ENCODE measurements around the gene CD151.
A peak's percentile ranks its signal among the peaks of the same experiment; 100 is the strongest.

The CD151 gene

DNA sequence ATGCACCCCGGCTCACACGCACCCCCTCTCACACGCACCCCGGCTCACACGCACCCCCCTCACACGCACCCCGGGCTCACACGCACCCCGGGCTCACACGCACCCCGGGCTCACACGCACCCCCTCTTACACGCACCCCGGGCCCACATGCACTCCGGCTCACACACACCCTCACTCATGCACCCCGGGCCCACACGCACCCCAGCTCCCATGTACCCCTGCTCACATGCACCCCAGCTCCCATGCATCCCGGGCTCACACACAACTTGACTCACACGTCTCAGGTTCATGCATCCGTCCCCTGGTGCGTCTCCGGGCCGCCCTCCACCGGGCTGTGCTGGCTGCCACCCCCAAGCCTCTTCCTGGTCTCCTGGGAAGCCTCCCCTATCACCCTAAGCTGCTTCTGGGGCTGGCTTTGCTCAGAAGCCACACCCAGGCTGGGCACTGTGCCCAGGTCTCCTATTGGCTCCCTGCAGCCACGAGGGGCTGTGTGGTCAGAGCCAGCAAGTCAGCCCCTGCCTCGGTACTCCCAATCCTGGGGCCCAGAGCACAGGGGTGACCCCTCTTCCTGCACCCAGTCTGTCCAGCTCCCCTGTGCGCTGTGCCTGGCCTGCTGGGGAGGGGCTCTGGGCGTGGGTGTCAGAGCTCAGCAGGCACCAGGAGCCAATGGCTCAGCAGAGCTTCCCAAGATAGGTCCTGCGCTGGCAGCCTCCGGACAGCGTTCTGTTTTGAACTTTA, 26.8 kb downstream of the CD151 start:
- DNase-seq: peak; percentile 64

DNA sequence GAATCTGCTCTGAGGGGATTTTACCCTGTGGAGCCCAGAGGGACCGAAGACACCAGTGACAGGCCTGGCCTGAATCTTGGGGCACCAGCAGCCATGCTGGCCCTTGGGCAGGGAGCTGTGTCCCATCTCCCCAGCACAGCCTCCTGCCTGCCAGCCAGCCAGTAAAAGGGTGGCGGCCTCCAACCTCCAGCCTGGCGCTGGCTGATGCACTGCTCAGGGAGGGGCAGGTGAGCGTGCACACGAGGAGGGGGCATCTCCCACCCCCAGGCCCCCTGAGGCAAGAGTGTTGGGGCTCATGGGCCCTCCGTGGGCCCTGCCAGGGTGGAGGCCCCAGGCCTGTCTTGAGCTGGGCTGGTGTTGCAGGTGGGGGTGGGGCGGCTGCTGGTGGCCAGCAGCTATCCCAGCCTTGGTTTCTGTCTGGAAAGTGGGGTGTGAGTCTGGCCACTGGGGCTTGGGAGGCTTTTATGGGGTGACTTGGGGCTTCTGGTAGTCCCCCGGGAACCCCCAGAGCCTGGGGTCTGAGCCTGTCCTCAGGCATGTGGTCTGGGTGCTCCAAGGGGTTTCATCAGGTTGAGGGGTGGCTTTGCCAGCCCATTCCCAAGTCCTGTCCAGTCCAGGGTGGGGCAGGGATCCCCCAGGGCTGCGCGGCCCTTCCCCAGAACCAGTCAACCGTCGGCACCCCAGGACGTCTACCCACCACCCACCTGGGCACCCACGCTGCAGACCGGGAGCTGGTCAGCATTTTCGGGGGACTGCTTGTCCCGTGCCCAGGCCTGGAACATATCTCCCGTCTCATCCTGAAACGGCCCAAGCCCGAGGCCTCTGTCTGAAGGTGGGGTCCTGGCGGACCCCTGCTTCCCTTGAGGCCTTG, 27.7 kb downstream of the CD151 start:
- DNase-seq: no peak

DNA sequence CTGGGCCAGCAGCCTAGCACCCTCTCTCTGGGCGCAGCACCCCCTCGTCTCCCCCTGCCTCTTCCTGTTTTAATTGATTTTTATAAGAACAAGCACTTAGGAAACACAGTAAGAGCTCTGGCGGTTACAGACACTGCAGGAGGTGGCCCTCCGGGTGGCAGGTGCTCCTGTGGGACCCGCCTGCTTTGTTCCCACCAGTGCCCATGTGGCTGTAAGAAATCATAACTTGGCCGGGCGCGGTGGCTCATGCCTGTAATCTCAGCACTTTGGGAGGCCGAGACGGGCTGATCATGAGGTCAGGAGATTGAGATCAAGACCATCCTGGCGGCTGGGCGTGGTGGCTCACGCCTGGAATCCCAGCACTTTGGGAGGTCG, 28.3 kb downstream of the CD151 start:
- no peak for DNase-seq

DNA sequence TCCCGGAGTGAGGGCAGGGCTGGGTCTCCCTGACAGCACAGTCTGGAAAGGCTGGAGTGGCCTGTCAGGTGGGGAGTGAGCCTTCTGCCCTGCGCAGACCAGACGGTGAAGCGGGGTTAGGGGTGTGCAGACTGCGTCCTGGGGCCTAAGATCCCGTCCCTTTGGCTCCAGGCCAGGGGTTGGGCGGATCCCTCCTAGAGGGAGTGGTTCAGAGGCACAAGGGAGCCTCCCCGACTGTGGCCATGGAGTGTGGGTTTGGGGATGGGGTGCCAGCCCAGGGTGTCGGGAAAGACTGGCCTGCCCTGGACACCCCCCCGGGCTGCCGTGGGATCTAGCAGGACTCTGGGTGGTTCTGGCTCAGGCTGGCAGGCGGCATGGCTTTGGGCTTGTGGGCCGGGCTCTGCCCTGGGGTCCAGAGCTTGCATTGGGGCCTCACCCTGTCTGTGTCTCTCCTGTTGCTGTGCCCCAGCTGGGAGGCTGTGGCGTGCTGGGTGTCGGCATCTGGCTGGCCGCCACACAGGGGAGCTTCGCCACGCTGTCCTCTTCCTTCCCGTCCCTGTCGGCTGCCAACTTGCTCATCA, 29.4 kb downstream of the CD151 start:
- DNase-seq: no peak

DNA sequence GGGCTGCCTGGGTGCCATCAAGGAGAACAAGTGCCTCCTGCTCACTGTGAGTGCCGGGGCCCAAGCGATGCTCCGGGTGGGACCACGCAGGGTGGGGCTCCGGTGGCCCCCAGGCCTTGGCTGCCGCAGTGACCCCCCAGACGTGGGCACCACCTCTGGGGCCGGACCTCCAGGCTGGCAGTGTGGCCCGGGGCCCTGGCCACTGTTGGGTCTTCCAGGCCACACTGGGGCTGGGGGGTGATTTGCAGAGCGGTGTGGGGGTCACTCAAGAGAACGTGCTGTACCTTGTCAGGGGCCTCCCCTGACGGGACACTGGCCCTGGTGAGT, 29.9 kb downstream of the CD151 start:
- DNase-seq: no peak

DNA sequence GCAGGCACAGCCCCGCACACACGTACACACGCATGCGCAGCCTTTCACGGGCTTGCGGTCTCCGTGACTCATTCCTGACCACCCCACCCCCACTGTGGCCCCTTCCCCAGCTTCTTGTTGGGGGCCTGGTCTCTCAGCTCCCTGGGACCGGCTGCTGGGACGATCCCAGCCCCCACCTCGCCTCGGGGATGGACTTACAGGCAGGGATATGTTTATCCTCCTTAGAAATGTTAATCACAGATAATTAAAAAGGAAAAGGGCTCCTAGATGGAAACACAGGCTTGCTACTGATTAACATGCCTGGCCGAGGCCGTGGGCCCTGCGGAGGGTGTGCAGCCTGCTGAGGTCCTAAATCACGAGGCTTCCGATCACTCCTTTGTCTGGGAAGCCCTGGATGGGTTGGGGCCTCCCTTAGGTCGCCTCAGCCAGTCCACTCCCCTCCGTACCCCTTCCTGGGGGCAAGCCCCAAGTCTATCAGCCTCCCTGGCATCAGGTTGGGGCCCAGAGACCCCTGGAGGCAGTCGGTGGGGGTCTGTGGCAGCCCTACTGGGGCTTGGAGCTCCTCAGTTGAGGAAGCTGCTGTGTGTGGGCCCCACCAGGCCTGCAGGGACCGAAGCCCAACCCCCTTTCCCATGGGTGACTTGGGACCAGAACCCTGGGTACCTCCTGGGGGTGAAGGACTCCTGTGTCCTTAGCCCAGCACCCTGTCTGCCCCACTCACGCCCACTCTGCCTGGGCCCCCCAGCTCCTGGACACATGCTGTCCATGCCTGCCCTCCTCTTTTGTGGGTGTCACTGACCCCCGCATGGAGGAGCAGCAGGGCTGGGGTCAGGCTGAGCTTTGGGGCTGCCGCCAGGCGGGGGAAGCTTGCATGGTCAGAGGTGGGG, 30.5 kb downstream of the CD151 start:
- no peak for DNase-seq

DNA sequence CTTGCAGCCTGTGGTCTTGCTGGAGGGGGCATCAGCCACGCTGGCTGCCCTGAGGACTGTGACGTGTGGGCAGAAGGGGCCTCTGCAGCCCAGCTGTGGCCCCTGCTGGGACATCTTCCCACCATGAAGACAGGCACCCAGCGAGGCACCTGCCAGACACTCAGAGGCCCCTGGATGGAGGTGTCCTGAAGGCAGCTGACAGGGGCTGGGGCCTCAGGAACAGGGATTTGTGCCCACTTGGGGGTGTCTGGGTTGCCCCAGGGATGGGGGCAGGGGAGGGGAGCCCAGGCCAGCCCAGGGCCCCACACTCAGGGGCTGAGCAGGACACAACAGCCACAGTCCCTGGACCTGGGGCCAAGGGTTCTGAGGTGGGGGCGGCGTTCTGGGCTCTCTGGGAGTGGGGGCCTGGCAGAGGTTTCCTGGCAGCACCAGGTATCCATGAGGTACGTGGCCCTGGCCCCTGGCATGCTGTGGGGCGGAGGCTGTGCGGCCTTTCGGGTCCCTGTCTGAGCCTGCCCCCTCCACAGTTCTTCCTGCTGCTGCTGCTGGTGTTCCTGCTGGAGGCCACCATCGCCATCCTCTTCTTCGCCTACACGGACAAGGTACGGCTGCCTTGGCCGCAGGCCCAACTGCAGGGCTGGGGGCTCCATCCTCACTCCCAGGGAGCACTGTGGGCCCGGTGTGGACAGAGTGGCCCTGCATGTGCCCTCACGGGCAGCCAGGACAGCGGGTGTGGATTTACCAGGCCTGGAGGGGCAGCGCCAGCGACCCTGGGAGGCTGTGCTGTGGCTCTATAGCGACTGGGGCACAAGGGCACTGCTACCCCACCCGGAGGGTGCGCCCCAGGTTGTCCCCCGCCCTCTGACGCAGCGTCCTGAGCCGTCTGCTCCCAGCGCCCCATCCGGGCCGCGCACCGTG, 31.4 kb downstream of the CD151 start:
- DNase-seq: no peak

DNA sequence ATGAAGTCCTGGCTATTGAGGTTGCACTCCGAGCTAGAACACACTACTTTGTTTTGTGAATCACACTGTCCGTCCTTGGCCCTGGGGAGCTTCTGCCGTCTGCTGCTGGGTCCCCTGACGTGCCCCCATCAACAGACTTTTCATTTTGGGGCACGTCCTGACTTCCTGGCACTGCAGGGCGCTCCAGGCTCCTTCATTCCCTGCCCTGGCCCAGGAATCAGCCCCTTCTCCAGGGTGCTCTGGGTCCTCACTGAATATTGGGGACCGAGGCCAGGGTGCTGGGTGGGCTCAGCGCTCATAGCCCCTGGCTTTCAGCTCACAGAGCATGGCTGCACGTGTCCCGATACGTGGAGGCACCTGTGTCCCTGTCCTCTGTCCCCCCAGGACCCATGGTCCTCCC, 32.1 kb downstream of the CD151 start:
- DNase-seq: no peak

DNA sequence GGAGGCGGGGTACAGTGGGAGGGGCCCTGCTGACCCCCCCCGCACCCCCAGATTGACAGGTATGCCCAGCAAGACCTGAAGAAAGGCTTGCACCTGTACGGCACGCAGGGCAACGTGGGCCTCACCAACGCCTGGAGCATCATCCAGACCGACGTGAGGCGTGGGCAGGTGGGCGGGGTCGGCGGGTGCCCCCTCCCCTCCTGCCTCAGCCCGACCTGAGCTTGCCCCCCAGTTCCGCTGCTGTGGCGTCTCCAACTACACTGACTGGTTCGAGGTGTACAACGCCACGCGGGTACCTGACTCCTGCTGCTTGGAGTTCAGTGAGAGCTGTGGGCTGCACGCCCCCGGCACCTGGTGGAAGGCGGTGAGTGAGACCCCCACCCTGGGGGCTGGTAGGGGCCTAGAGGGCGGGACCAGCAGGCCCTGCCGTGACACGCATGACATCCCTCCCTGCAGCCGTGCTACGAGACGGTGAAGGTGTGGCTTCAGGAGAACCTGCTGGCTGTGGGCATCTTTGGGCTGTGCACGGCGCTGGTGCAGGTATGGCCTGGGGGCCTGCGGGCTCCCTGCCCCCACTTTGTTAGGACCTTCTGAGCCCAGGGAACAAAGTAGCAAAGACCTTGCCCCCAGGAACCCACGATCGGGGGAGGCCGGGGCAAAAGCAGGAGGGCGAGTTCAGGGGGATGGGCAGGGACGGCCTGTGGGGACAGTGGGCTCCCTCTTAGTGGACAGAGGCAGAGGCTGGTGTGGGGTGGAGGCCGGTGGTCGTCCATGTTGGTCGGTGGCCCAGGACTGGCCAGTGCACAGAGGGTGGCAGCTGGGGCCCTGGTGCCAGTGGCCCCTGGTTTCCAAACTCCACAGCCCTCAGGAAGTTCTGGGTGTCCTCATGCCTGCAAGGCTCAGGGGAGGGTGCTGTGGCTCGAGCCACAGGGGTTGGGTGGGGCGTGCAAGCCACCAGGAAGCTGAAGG, 33.0 kb downstream of the CD151 start:
- no peak for DNase-seq

DNA sequence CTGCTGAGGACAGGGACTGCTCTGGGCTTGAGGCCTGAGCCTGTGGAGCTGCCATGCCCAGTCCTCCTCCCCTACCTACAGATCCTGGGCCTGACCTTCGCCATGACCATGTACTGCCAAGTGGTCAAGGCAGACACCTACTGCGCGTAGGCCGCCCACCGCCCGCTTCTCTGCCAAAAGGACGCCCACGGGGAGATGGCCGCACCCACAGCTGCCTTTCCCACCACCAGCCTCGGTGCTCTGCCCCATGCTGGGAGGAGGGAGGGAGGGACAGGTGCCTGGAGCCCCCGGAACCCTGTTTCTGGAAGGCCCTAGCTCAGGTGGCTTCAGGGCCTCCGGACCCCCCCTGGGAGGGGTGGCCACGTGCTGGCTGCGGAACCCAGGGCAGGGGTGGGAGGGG, 33.7 kb downstream of the CD151 start:
- DNase-seq: no peak

DNA sequence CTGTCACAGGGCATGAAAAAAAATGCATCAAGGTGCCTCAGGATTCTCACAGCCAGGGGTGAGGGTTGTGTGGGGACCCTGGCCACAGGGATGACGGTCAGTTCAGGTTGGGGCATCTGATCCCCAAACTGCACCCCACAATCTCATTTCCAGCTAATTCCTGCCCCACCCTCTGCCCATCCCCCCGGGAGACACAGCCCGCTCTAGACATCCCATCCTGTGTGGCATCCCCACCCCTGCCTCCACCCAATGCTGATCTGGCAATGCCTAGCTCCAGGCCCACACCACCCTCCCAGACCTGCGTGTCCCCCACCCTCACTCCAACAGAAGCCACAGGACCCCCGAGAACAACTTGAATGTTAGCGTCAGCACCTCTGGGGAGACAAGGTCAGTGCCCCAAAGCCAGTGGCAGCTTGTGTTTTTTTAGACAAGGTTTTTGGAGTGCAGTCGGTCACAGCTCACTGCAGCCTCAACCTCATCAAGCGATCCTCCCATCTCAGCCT, 35.2 kb downstream of the CD151 start:
- DNase-seq: no peak

DNA sequence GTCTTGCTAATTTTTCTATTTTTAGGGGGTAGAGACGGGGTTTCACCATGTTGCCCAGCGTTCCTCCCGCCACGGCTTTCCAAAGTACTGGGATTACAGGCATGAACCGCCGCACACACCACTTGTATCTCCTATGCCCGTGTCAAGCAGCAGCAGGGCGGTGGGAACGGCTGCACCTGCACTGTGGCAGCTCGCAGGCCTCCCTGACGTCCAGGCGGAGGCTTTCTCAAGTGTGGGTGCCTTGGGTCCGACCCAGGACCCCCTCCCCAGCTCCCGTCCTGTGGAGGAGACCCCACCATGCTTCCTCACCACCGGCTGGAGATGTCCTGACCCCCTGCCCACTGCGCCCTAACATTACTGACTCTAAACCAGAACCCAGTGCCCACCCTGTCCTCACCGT, 35.6 kb downstream of the CD151 start:
- DNase-seq: no peak

DNA sequence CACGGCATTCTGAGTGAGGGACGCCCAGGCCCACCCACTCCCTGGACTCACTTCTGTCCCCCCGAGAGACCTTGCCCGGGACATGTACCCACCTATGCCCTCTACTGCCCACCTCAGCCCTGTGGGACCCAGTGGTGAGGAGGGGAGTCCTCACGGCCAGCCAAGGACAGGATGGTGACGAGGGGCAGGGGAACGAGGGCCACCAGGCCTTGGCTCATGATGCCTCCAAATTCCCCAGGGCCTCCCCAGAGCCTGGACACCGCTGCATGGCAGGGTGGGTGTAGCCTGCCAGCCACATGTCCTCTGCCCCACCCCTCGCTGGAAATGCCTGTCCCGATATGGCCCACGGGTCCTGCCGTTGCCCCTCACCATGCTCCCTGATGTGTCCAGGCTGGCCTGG, 36.0 kb downstream of the CD151 start:
- no peak for DNase-seq

DNA sequence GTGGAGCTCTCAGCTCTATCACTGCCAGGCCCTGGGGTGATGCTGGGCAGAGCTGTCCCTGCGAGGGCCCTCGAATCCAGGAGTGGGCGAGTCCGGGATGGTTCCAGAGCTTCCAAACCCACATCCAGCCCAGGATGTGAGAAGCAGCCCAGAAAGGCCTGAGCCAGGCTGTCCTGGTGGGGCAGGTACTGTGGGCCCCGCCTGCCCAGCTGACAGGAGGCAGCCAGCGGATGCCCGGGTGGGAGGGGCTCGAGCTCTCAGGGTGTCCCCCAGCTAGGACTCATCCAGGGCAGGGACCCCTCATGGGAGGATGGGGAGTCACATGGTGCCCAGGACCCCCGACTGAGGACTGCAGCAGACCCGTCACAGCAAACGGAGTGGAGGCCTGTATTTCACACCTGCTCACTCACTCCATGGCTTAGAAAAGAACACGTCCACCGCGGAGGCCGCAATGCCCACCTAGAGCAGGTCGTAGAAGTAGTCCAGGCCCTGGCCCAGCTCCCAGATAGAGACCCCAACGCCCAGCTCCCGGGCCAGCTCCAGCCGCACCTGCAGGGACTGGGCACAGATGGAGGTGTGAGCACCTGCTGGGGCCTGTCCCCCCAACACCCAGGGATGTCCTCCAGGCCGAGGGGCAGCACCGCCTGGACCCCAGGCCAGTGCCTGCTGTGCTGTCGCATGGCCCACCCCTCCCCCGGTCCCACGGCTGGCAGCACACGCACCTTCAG, 36.8 kb downstream of the CD151 start:
- no peak for DNase-seq

DNA sequence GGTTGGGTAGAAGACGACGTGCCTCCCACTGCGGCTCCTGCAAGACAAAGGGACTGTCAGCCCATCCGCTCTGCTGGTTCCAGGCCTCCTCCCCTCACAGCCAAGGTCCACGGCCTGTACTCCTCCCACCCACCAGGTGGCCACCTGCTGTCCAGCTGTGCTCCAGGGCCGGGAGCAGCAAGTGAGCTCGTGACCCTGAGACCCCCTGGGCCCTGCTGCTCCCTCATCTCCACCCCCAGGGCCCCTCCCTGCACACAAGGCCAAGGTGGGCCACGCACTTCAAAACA, 37.3 kb downstream of the CD151 start:
- DNase-seq: no peak

DNA sequence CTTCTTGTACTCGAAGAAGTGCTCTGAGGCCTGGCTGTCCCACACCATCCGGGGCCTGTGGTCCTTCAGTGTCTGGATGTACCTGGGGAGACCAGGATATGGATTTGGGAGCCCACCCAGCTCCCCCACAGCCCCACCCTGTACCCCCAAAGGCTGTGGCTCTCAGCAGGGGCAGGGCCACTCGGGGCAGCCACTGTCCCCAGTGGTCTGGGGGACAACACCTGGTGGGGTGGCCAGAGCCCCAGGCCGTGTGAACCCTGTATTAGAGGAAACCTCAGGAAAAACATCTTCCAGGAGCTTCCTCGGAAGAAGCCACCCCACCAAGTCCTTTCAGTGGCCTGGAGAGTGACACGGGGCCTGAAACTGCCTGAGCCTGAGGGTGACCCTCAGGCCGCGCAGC, 37.7 kb downstream of the CD151 start:
- no peak for DNase-seq

DNA sequence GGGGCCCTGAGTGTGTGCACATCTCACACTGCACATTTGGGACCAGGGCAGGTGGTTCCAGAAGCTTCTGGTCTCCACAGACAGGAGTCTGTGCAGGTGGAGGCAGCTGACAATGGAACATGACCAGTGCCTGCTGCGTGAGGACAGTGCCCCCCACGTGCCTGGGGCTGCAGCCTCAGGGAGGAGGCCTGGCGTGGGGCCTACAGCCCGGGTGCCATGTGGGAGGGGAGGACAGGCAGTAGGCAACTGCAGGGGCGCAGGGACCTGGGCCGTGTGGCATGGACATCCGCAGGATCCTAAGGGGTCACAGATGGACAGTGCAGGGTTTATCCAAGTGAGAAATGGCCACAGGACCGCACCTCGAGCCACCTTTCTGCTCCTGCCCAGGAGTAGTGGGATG, 38.7 kb downstream of the CD151 start:
- DNase-seq: no peak

DNA sequence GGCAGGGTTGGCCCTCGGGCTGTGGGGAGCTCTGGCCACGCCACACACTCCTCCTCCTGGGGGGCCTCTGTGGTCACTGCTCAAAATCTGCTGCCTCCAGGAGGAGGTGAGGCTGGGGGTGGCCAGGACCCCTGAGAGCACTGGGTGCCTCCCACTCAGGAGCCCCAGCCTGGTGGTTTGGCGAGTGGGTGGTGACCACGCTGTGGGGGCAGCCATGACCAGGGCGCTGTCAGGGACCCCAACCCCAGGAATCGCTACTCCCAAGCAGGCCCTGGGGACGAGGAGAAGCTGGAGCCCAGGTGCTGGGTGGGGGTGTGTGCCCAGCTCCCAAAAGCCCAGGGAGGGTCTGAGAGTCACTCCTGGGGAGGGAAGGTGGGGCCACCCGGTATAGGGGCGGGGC, 40.0 kb downstream of the CD151 start:
- DNase-seq: no peak

DNA sequence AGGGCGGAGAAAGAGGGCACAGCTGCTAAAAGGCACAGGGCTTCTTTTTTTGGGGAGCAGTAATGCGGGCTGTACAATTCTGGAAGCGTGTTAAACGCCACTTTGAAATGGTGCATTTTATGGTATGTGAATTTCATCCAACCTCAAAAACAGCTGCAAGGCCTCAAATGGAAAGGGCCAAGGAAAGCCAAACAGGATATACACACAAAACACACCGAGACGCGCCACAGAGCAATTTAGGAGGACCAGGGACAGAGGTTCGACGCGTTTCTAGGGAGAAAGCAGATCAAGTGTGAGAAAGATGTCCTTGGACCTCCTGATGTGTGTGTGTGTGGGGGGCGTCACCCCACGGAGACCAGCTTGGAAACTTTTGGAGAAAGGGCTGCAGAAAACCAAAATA, 41.0 kb downstream of the CD151 start:
- no peak for DNase-seq

DNA sequence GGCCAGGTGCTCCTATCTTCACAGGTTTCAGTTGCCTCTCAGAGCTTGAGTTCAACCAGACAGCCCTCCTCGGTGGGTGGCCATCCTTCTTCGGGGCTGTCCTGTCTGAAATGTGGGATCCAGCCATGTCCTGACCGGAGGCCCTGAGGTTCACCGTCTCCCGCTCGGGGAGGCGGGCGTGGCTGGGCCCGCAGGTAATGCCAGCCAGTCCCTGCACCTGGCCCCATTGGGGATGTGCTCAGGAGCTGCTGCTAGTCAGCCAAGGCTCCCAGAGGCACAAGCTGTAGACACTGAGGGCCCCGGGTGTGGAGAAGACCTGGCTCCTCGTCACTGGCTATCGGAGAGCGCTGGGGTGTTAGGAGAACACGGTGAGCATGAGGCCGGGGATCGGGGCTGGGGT, 42.5 kb downstream of the CD151 start:
- no peak for DNase-seq
